Measurements from ENCODE around the gene FAM187B. TPM values are rescaled to one million over a fixed set of nuclear protein-coding genes. Genes with fewer than 3 reads are reported as not detected.

Gene FAM187B
- total and polyA plus RNA-seq, 2 of the 8 experiments (the other 6 are each of a cell fraction or from before 2014, with no cell fraction given) = not detected

- ChIA-PET POLR2A (ENCODE audit: partially characterized antibody) (interaction anchor here (0.7 to 9.8 kb wide), 6 partner anchors 8 to 146 kb away, joined by 3 to 146 read pairs (median 4); partner anchors contain the start of genes FXYD7, HAMP and USF2), CTCF (ENCODE audit: partially characterized antibody) (interaction anchor here (0.6 to 1.3 kb wide), 7 partner anchors 8 to 121 kb away, joined by 3 to 4 read pairs (median 3); no protein-coding TSS in a partner anchor)
- 93% methylated on average over 2 of the region's 2 CpGs; no CpG with 5 or more reads in 1 of the 2 experiments for WGBS, 2 experiments (ENCODE audit: extremely low coverage in 1 of 2, insufficient coverage in 1 of 2, insufficient read length in 1 of 2, insufficient replicate concordance in 2 of 2, low coverage in 1 of 2, low lambda C conversion rate in 2 of 2, missing lambda C conversion rate in 1 of 2)
- Histone ChIP-seq H2BK120ac (replicated peaks; ENCODE audit: low read depth, low read length) (no peak overlapping the region), H2BK5ac (ENCODE audit: low read depth, low read length) (no peak overlapping the region), H3K9me3 (ENCODE audit: insufficient read depth in 2 of 2, low read depth in 1 of 2, low read length in 1 of 2) (no peaks in the 10 kb centered on the region), H2BK12ac (ENCODE audit: low read depth, low read length) (no peak overlapping the region), H3K4me3 (ENCODE audit: extremely low read depth in 1 of 4, insufficient read depth in 2 of 4, low read depth in 3 of 4, low read length in 4 of 4) (no peak overlapping the region), H3K4me2 (ENCODE audit: insufficient read depth in 1 of 2, low read depth in 2 of 2, low read length in 2 of 2) (no peak overlapping the region), H3K27ac (ENCODE audit: low read depth, low read length) (no peak overlapping the region), H3K56ac (replicated peaks; ENCODE audit: insufficient read length, low read depth, low read length) (no peak overlapping the region), H2AFZ (ENCODE audit: low read length) (no peak overlapping the region), H3K18ac (ENCODE audit: extremely low read depth, low read length) (no peak overlapping the region), H3K9ac (replicated peaks in 1 of 4; ENCODE audit: extremely low read depth in 1 of 4, low read depth in 3 of 4, low read length in 3 of 4) (no peak overlapping the region), H4K8ac (ENCODE audit: extremely low read depth, insufficient read depth, low read length) (no peak overlapping the region), H4K20me1 (replicated peaks in 1 of 2; ENCODE audit: control insufficient read depth in 1 of 2, insufficient read depth in 2 of 2, low read length in 2 of 2) (peaks cover 26 to 36% of the 10 kb centered on the region in 2 experiments), H2BK20ac (ENCODE audit: low read length) (no peak overlapping the region), H2BK15ac (ENCODE audit: low read length) (no peak overlapping the region), H3K23ac (ENCODE audit: insufficient read length) (no peak overlapping the region), H3K23me2 (ENCODE audit: low read depth, low read length) (no peaks in the 10 kb centered on the region), H3K14ac (ENCODE audit: insufficient read length) (no peak overlapping the region), H3K4ac (replicated peaks; ENCODE audit: insufficient read length, low read depth, low read length) (no peak overlapping the region), H3K4me1 (replicated peaks in 1 of 4; ENCODE audit: control insufficient read depth in 3 of 4, insufficient read depth in 4 of 4, low read length in 3 of 4) (peaks cover 0 to 5% (median 2%) of the 10 kb centered on the region in 4 experiments; a peak in 2 of 7 replicates), H3K36me3 (ENCODE audit: control insufficient read depth in 2 of 4, insufficient read depth in 4 of 4, low read length in 3 of 4) (peaks cover 27 to 46% (median 37%) of the 10 kb centered on the region in 4 experiments), H3K79me1 (ENCODE audit: low read depth, low read length) (peaks cover 21% of the 10 kb centered on the region), H3K27me3 (replicated peaks in 1 of 4; ENCODE audit: control insufficient read depth in 3 of 4, extremely low read depth in 1 of 4, insufficient read depth in 3 of 4, low read length in 3 of 4) (no peaks in the 10 kb centered on the region), H3K79me2 (ENCODE audit: control insufficient read depth in 1 of 2, insufficient read depth in 2 of 2, low read length in 2 of 2) (peaks cover 0 to 38% of the 10 kb centered on the region in 2 experiments; a peak in 3 of 4 replicates), H4K91ac (replicated peaks; ENCODE audit: insufficient read length, low read length) (no peak overlapping the region), H4K5ac (ENCODE audit: insufficient read length, low read depth, low read length) (no peak overlapping the region), H2AK5ac (ENCODE audit: low read depth, low read length) (no peak overlapping the region)
- TF ChIP-seq RAD21 (IDR thresholded peaks at IDR 0.05 in 1 of 2, conservative IDR thresholded peaks at IDR 0.05 in 1 of 2; ENCODE audit: low read depth in 2 of 2, low read length in 2 of 2) (no peak), CTCF (IDR thresholded peaks at IDR 0.05; ENCODE audit: control extremely low read depth in 1 of 3, insufficient read depth in 1 of 3, low read depth in 1 of 3, low read length in 3 of 3) (no peak), FOSL1 (IDR thresholded peaks at IDR 0.05; ENCODE audit: insufficient read depth, low read depth, low read length) (no peak), SP1 (IDR thresholded peaks at IDR 0.05; ENCODE audit: low read depth, low read length) (no peak), TCF12 (IDR thresholded peaks at IDR 0.05; ENCODE audit: low read depth, low read length) (no peak), KDM5A (IDR thresholded peaks at IDR 0.05; ENCODE audit: low read length) (no peak), HDAC2 (IDR thresholded peaks at IDR 0.05; ENCODE audit: borderline replicate concordance in 1 of 2, low read depth in 2 of 2, low read length in 2 of 2) (no peak), KDM4A (IDR thresholded peaks at IDR 0.05; ENCODE audit: low read depth, low read length, severe bottlenecking) (no peak), CREB1 (IDR thresholded peaks at IDR 0.05) (no peak)
- DNase-seq (ENCODE audit: low read depth in 1 of 2, low spot score in 2 of 2) (no peak), FAIRE-seq (no peak)
These were observed 28.0 kb upstream of the FAM187B start for GRCh38 chr19:35256566-35256965.
